Stimulated activated CD4-positive, alpha-beta T cell treated with anti-CD3 and anti-CD28 coated beads, Interleukin-2, amount 100 ng/mL, for 48 hours (primary cell): ENCODE measurements around the gene JAML.

ENCODE experiments used
- DNase-seq, 2 donors: peaks; one replicate each; pipeline ENCODE4 v3.0.0-alpha.2; 2020

JAML gene

GRCh38 chr11:118239509-118240205 is 14.8 kb upstream of the JAML start:
- DNase-seq: no peak

GRCh38 chr11:118238929-118239328 is 14.1 kb upstream of the JAML start:
- DNase-seq: no peak

- DNase-seq: no peak
Measured at GRCh38 chr11:118238421-118238820, 13.6 kb upstream of the JAML start.

GRCh38 chr11:118236170-118236569 is 11.4 kb upstream of the JAML start:
- no peak for DNase-seq

GRCh38 chr11:118234833-118235232 is 10.0 kb upstream of the JAML start:
- DNase-seq: no peak

GRCh38 chr11:118233850-118234249 is 9.0 kb upstream of the JAML start:
- no peak for DNase-seq

GRCh38 chr11:118233377-118233776 is 8.6 kb upstream of the JAML start:
- no peak for DNase-seq

GRCh38 chr11:118232659-118233058 is 7.8 kb upstream of the JAML start:
- no peak for DNase-seq

- DNase-seq: no peak
Measured at GRCh38 chr11:118231461-118231860, 6.7 kb upstream of the JAML start.

- no peak for DNase-seq
Measured at GRCh38 chr11:118230088-118230487, 5.3 kb upstream of the JAML start.

- no peak for DNase-seq
Measured at GRCh38 chr11:118229274-118229847, 4.5 kb upstream of the JAML start.

GRCh38 chr11:118227865-118228785 is 3.3 kb upstream of the JAML start:
- DNase-seq: no peak

GRCh38 chr11:118226781-118227180 is 2.0 kb upstream of the JAML start:
- DNase-seq: no peak

- DNase-seq: no peak
Measured at GRCh38 chr11:118226296-118226695, 1.5 kb upstream of the JAML start.

GRCh38 chr11:118223992-118224391 is 819 bp downstream of the JAML start:
- DNase-seq: no peak

- no peak for DNase-seq
Measured at GRCh38 chr11:118223570-118223969, 1.2 kb downstream of the JAML start.

GRCh38 chr11:118222437-118222836 is 2.4 kb downstream of the JAML start:
- DNase-seq: no peak

GRCh38 chr11:118221419-118221818 is 3.4 kb downstream of the JAML start:
- DNase-seq: no peak

- DNase-seq: no peak
Measured at GRCh38 chr11:118219732-118220131, 5.1 kb downstream of the JAML start.

- no peak for DNase-seq
Measured at GRCh38 chr11:118219244-118219643, 5.6 kb downstream of the JAML start.

GRCh38 chr11:118217575-118217974 is 7.2 kb downstream of the JAML start:
- DNase-seq: no peak

- DNase-seq: no peak
Measured at GRCh38 chr11:118216621-118217481, 8.0 kb downstream of the JAML start.

GRCh38 chr11:118215765-118216164 is 9.0 kb downstream of the JAML start:
- DNase-seq: no peak
